ENCODE results near the gene PLK2.
A peak's percentile ranks its signal among the peaks of the same experiment; 100 is the strongest.

The PLK2 gene

DNA sequence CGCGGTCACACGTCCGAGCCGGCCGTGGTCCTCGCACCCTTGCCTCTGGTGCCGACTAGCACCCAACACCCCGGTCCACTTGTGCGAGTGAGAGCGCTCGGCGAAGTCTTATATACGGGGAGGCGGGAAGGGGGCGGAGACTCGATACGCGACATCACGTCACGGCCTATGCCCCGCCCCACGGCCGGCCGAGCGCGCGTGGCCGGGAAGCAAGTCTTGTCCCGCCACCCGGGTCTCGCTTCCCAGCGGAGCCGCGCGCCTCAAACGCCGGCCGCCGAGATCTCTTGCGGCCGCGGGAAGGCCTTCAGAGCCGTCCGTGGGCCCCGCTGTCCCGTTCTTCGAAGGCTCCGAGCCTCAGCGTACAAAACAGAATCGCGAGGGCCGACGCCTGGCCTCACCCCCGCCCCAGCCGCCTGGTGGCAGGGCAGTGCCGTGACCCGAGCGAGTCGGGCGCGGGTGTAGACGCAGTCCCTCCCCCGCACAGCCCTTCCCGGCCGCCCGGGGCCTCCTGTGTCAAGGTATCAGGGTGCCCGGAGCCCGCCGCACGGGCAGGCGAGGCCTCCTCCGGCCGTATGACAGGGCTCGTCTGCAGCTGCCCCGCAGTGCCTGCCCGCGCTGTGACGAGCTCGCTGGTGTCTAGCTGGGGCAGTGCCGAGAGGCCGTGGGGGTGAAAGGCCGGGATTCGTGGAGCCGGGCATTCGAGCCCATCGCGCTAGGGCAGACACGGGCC lies at the start of gene PLK2:
Gene PLK2 (minus strand): TSS at position 85 of the 730 bp plus-strand sequence. CDS start 127 bp downstream, outside the sequence.
- DNase-seq = peak; percentile 81

DNA sequence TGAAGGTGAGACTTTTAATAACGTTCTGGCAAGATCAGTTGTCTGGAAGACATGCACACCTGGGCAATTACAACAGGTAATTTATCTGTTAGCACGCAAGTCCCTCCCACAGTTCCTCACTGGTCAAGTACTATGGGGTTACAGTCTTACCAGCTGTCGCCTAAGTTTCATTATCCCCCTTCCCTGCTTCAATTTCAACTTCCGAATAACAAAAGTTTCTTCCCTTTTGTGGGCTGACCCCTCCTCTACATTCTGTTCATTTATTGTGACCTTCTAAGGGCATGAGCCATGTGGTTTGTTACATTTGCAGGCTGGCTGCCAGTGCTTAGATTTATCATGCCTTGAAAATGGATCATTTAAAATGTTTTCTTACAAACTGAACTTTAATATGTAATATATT lies 47.8 kb upstream of the PLK2 start:
- DNase-seq = no peak

- DNase-seq = no peak
Measured at GRCh38 chr5:58505971-58506640, 46.2 kb upstream of the PLK2 start.

- peak; percentile 40 for DNase-seq
Measured at GRCh38 chr5:58505502-58505901, 45.6 kb upstream of the PLK2 start.

DNA sequence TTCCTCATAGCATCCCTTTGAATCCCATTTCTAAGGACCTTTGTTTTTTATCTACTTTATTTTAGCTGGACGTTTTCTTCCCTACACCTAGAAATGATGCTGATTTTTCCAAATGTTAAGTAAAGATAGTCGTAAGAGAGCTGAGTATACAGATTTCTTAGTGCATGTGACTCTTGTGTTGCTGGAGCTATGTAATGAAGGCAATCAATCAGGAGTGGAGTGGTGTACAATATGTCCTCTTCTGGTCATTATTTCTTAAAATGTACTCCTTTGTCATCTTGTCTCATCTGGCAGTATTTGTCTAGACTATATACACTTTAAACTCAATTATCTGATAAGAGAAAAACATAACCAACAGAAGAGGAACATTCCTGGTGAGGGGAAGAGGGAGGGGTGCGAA lies 44.9 kb upstream of the PLK2 start:
- DNase-seq = peak; percentile 48

GRCh38 chr5:58503390-58504046 lies 43.6 kb upstream of the PLK2 start:
- peak; percentile 15 for DNase-seq

DNA sequence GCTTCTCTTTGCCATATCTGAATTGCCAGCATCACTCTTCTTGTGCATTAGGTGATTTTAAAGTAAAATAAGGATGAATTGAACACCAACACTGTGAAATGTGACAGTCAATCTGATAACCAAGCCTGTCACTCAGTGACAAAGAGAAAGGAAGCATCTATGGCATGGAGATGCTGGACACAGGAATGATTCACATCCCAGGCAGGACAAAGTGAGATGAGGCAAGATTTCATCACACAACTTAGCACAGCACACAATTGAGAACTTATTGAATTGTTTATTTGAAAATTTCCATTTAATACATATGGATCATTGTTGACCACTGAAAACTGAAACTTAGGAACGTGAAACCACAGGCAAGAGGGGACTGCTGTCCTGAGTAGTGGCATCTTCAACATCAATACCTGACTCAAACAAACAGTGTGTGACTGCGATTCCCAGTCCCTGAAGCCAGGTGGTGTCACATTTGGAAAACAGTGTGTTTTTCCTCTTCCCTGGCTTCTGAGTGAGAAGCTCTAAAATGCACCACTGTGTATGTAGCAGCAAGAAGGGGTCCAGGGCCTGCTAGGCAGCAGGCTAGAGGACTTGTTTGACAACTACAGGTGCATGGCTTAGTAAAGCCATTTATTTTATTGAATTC lies 42.0 kb upstream of the PLK2 start:
- no peak for DNase-seq

- no peak for DNase-seq
Measured at GRCh38 chr5:58499941-58500340, 40.1 kb upstream of the PLK2 start.

- DNase-seq = no peak
Measured at GRCh38 chr5:58499231-58499630, 39.3 kb upstream of the PLK2 start.

GRCh38 chr5:58498340-58498942 lies 38.6 kb upstream of the PLK2 start:
- peak; percentile 18 for DNase-seq

- no peak for DNase-seq
Measured at GRCh38 chr5:58497921-58498320, 38.0 kb upstream of the PLK2 start.

DNA sequence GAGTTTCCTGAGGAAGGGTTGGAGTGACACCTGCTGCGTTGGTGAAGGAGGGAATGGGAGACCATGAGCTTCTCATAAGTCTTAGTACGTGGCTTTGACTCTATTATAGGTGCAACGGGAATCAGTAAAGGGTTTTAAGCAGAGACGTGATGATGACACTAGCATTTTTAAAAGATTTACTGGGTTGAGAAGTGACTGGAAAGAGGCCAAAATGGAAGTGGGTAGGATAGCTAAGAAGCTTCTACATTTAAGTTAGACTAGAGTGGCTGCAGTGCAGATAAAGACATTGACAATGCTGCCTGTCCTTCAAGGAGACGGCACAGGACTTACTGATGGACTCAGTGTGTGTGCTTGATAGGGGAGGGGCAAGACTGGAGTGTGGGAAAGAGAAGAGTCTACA lies 37.5 kb upstream of the PLK2 start:
- no peak for DNase-seq

DNA sequence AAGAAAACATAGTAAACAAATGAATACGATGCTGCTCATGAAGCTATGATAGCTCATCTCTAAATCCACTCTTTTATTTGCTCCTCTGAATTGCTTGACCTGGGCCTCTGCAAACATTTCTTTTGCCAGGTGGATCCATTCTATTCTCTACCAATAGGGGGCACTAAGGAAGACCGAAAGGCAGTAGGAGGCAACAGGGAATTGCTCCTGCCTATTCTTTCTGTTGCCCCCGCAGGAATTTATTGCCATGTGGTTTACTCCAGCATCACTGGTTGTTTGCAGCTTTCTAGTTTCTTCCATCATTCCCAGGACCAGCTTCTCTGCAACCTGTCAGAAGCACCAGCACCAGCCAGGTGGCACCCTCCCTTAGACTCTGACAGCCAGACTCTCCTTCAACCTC lies 36.6 kb upstream of the PLK2 start:
- DNase-seq = no peak

GRCh38 chr5:58493141-58493540 lies 33.3 kb upstream of the PLK2 start:
- no peak for DNase-seq

DNA sequence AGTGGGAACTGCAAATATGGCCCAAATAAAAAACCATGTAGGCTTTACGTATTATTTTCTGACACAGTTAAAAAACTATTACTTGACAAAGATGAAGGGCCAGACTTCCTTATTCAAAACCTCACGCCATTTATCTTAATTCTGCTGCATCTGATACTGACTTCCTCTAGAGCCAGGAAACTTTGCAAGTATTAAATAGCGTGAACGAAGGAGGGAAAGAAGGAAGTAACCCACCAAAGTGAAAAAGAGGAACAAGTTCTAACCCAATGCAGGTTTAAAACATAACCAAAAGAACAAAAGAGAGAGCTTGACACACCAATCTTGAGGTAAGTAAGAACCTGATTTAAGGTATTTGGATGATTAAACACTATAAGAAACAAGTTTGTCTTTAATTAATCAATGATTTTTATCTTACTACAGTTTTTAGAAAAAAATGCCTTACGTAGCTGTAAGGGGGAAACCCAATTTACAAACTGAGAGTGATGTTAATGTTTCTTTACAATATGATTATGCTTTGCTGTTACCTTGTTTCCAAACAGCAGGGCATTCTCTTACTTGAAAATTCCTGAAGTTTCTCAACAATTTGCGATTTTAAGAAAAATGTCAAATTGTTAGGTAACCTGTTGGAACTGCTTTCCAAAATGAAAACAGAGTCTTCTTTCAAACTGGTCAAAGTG lies 31.5 kb upstream of the PLK2 start, which contains the start of gene GAPT:
Gene GAPT (plus strand): TSS at position 220 of the 677 bp plus-strand sequence. CDS start 3,102 bp downstream, outside the sequence.
- no peak for DNase-seq

GRCh38 chr5:58490402-58491050 lies 30.6 kb upstream of the PLK2 start:
- DNase-seq = no peak

- DNase-seq = no peak
Measured at GRCh38 chr5:58486290-58486689, 26.4 kb upstream of the PLK2 start.

DNA sequence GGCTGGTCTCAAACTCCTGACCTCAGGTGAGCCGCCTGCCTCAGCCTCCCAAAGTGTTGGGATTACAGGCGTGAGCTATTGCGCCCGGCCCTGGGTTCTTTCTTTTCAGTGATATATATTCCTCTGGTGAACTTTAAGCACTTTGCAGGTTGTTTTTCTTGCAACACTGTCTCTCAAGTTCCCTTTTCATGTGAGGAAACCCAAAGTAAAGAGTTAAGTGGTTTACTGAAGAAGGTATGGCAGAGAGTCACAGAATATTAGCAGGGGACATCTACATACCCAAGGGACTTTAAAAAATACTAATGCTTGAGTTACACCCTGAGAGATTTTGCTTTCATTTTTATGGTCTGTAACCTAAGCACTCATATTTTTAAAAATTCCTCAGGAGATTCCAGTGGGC lies 24.6 kb upstream of the PLK2 start:
- DNase-seq = no peak

DNA sequence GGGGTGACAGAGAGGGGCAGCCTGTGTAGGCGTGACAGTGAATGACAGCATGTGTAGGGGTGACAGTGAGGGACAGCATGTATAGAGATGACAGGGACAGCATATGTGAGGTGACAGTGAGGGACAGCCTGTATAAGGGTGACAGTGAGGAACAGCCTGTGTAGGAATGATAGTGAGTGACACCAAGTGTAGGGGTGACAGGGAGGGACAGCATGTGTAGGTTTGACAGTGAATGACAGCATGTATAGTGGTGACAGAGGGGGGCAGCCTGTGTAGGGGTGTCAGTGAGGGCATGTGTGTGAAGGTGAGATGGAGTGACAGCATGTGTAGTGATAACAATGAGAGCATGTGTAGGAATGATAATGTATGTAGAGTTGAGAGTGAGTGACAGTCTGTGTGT lies 22.6 kb upstream of the PLK2 start:
- no peak for DNase-seq

- DNase-seq = no peak
Measured at GRCh38 chr5:58481828-58482227, 21.9 kb upstream of the PLK2 start.

GRCh38 chr5:58481066-58481676 lies 21.3 kb upstream of the PLK2 start:
- no peak for DNase-seq
